ENCODE measurements around the gene NCAPG. TPM values are rescaled to one million over a fixed set of nuclear protein-coding genes. Genes with fewer than 3 reads are reported as not detected.

NCAPG gene
- polyA plus RNA-seq, 1 donor from 2014 or later = 3.1 TPM

DNA sequence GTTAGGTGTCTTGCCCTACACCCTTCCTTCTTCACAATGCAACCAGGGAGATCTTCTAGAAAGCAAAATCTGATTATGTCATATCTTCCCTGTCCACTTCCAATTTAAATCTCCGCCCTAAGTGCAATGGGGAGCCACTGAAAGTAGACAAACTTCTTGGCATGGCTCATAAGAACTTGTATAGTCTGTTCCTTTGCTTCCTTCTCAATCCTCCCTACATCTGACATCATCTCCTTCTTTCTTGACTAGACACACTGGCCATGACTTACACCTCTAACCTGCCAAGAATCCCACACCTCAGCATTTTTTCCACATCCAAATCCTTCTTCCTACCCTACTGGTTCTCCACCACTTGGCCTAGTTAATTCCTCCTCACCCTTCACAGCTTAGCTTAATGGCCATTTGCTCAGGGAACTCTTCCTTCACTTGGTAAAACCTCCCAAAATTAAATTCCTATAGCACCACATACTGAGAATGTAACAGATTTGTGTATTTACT, 55.1 kb downstream of the NCAPG start:
- Histone ChIP-seq H3K79me2 (replicated peaks; ENCODE audit: insufficient read depth, low read length) (no peaks in the 10 kb centered on the region), H3K4me3 (ENCODE audit: low read length) (no peak overlapping the region), H3K9me3 (ENCODE audit: low read length) (no peaks in the 10 kb centered on the region), H4K20me1 (ENCODE audit: insufficient read depth) (no peaks in the 10 kb centered on the region), H3F3A (ENCODE audit: insufficient read depth, low read length, poor library complexity, severe bottlenecking) (no peaks in the 10 kb centered on the region), H3K9me2 (ENCODE audit: insufficient read depth, low read length) (no peaks in the 10 kb centered on the region), H3K9ac (ENCODE audit: low read length) (no peak overlapping the region), H3K27ac (ENCODE audit: low read length) (no peak overlapping the region), H2AFZ (ENCODE audit: low read depth, low read length) (no peak overlapping the region), H3K36me3 (ENCODE audit: insufficient read depth, low read length) (peaks cover 10% of the 10 kb centered on the region), H3K4me2 (ENCODE audit: low read length) (no peak overlapping the region), H3K27me3 (ENCODE audit: insufficient read depth, low read depth, low read length) (no peaks in the 10 kb centered on the region)
- TF ChIP-seq EZH2 (IDR thresholded peaks at IDR 0.05; ENCODE audit: borderline replicate concordance, insufficient read depth, low read length, poor library complexity, severe bottlenecking) (no peak), SMC3 (conservative IDR thresholded peaks at IDR 0.05; ENCODE audit: poor library complexity) (no peak), REST (IDR thresholded peaks at IDR 0.05; ENCODE audit: borderline replicate concordance) (no peak), POLR2AphosphoS5 (IDR thresholded peaks at IDR 0.05) (no peak), CTCF (IDR thresholded peaks at IDR 0.05; ENCODE audit: poor library complexity, severe bottlenecking) (no peak), MXI1 (conservative IDR thresholded peaks at IDR 0.05; ENCODE audit: poor library complexity, severe bottlenecking) (no peak), EP300 (conservative IDR thresholded peaks at IDR 0.05; ENCODE audit: poor library complexity, severe bottlenecking) (no peak), RAD21 (conservative IDR thresholded peaks at IDR 0.05) (no peak), TAF1 (IDR thresholded peaks at IDR 0.05; ENCODE audit: low read depth) (no peak)

GRCh38 chr4:17866810-17867209, 56.0 kb downstream of the NCAPG start:
- Histone ChIP-seq H3K27ac (ENCODE audit: low read length) (no peak overlapping the region), H3K27me3 (ENCODE audit: insufficient read depth, low read depth, low read length) (no peaks in the 10 kb centered on the region), H3K9me3 (ENCODE audit: low read length) (no peaks in the 10 kb centered on the region), H3K79me2 (replicated peaks; ENCODE audit: insufficient read depth, low read length) (no peaks in the 10 kb centered on the region), H3K36me3 (ENCODE audit: insufficient read depth, low read length) (peaks cover 10% of the 10 kb centered on the region), H3K9ac (ENCODE audit: low read length) (no peak overlapping the region), H3K4me3 (ENCODE audit: low read length) (no peak overlapping the region), H4K20me1 (ENCODE audit: insufficient read depth) (no peaks in the 10 kb centered on the region), H3K4me2 (ENCODE audit: low read length) (no peak overlapping the region), H3K9me2 (ENCODE audit: insufficient read depth, low read length) (no peaks in the 10 kb centered on the region), H2AFZ (ENCODE audit: low read depth, low read length) (no peak overlapping the region), H3F3A (ENCODE audit: insufficient read depth, low read length, poor library complexity, severe bottlenecking) (no peaks in the 10 kb centered on the region)
- TF ChIP-seq REST (IDR thresholded peaks at IDR 0.05; ENCODE audit: borderline replicate concordance) (no peak), EP300 (conservative IDR thresholded peaks at IDR 0.05; ENCODE audit: poor library complexity, severe bottlenecking) (no peak), EZH2 (IDR thresholded peaks at IDR 0.05; ENCODE audit: borderline replicate concordance, insufficient read depth, low read length, poor library complexity, severe bottlenecking) (no peak), SMC3 (conservative IDR thresholded peaks at IDR 0.05; ENCODE audit: poor library complexity) (no peak), CTCF (IDR thresholded peaks at IDR 0.05; ENCODE audit: poor library complexity, severe bottlenecking) (no peak), TAF1 (IDR thresholded peaks at IDR 0.05; ENCODE audit: low read depth) (no peak), MXI1 (conservative IDR thresholded peaks at IDR 0.05; ENCODE audit: poor library complexity, severe bottlenecking) (no peak), RAD21 (conservative IDR thresholded peaks at IDR 0.05) (no peak), POLR2AphosphoS5 (IDR thresholded peaks at IDR 0.05) (no peak)

Data from neural cell (in vitro differentiated cells).